GM12878 (cell line): ENCODE results near the gene LYL1.

Experiments
- ATF2 ChIP-seq: IDR thresholded peaks from 2 replicates; pipeline ENCODE4 v1.6.1; 2012; ENCODE audit warnings: low read length, inconsistent platforms
- BCL11A ChIP-seq: IDR thresholded peaks from 2 replicates; pipeline ENCODE4 v1.6.1; 2011; ENCODE audit warnings: low read depth, low read length
- ETV6 ChIP-seq, 2 experiments: fragments of 450-650 bp in 1 of 2; IDR thresholded peaks in 1 of 2; conservative IDR thresholded peaks in 1 of 2; 2 replicates each; pipeline ENCODE4 v1.6.1; 2014; ENCODE audit warnings: antibody characterized with exemption in 1 of 2, borderline replicate concordance in 1 of 2, low read depth in 1 of 2, mild to moderate bottlenecking in 1 of 2, moderate library complexity in 1 of 2
- EZH2 ChIP-seq: IDR thresholded peaks from 2 replicates; pipeline ENCODE4 v1.6.1; 2012; ENCODE audit warnings: low read depth, mild to moderate bottlenecking, control low read depth, inconsistent platforms, low read length, borderline replicate concordance; ENCODE audit not compliant: control insufficient read depth
- NFYA ChIP-seq: IDR thresholded peaks from 2 replicates; pipeline ENCODE4 v1.6.1; 2011; ENCODE audit warnings: low read depth, mild to moderate bottlenecking, low read length, improper control_type of control experiment, borderline replicate concordance
- NR2C1 ChIP-seq: fragments of 450-650 bp; IDR thresholded peaks from 2 replicates; pipeline ENCODE4 v1.6.1; 2017; ENCODE audit warnings: antibody characterized with exemption, mild to moderate bottlenecking, moderate library complexity
- POLR2A ChIP-seq: IDR thresholded peaks from 2 replicates; pipeline ENCODE4 v1.6.1; 2011; ENCODE audit warnings: low read depth, mild to moderate bottlenecking, low read length
- TF ChIP-seq, protein P1 (sequence below), 3 experiments: IDR thresholded peaks in 2 of 3; conservative IDR thresholded peaks in 1 of 3; 2 replicates each; pipeline ENCODE4 v1.5.1; 2011; ENCODE audit warnings: low read depth in 3 of 3, low read length in 3 of 3, mild to moderate bottlenecking in 3 of 3, control low read depth in 2 of 3, moderate library complexity in 2 of 3, inconsistent platforms in 1 of 3, mixed read lengths in 1 of 3; ENCODE audit not compliant: control insufficient read depth in 2 of 3, insufficient read depth in 1 of 3; ENCODE audit errors: extremely low read depth in 1 of 3

GRCh38 chr19:13117772-13118423 is 15.2 kb upstream of the LYL1 start, which contains the start of gene NACC1:
- peak; percentile 66 for TF ChIP-seq POLR2A
- TF ChIP-seq, protein P1, sequence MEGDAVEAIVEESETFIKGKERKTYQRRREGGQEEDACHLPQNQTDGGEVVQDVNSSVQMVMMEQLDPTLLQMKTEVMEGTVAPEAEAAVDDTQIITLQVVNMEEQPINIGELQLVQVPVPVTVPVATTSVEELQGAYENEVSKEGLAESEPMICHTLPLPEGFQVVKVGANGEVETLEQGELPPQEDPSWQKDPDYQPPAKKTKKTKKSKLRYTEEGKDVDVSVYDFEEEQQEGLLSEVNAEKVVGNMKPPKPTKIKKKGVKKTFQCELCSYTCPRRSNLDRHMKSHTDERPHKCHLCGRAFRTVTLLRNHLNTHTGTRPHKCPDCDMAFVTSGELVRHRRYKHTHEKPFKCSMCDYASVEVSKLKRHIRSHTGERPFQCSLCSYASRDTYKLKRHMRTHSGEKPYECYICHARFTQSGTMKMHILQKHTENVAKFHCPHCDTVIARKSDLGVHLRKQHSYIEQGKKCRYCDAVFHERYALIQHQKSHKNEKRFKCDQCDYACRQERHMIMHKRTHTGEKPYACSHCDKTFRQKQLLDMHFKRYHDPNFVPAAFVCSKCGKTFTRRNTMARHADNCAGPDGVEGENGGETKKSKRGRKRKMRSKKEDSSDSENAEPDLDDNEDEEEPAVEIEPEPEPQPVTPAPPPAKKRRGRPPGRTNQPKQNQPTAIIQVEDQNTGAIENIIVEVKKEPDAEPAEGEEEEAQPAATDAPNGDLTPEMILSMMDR (IDR thresholded peaks at IDR 0.05 in 2 of 3, conservative IDR thresholded peaks at IDR 0.05 in 1 of 3; ENCODE audit: control insufficient read depth in 2 of 3, extremely low read depth in 1 of 3, insufficient read depth in 1 of 3, low read depth in 3 of 3, low read length in 3 of 3) = no peak
- TF ChIP-seq EZH2 = no peak
- no peak for TF ChIP-seq ETV6 (conservative IDR thresholded peaks at IDR 0.05 in 1 of 2, IDR thresholded peaks at IDR 0.05 in 1 of 2; ENCODE audit: borderline replicate concordance in 1 of 2, low read depth in 1 of 2)
- no peak for TF ChIP-seq BCL11A
- TF ChIP-seq ATF2 = no peak
- TF ChIP-seq NR2C1 = peak; percentile 33; the same call in 1 of the 2 replicates
- TF ChIP-seq NFYA = no peak
